Breast epithelium (tissue), 4 donors: ENCODE measurements around the gene TOX2. TPM values are rescaled to one million over a fixed set of nuclear protein-coding genes. Genes with fewer than 3 reads are reported as not detected.

ENCODE experiments used
- DNase-seq, 2 donors: peaks; one replicate each; pipeline ENCODE4 v3.0.0-alpha.2; 2019; ENCODE audit warnings: low spot score in 2 of 2
- H3K27ac ChIP-seq, 2 donors: fragments of 200-600 bp; sonication (generic) in 1 of 2; one replicate each; pipeline ENCODE4 v1.5.1; 2016 to 2019; ENCODE audit warnings: mild to moderate bottlenecking in 1 of 2
- H3K27me3 ChIP-seq, 2 donors: fragments of 200-600 bp; sonication (generic) in 1 of 2; one replicate each; pipeline versions ENCODE4 v1.5.1 to v1.6.0; 2017 to 2019; ENCODE audit warnings: control low read depth in 1 of 2, mild to moderate bottlenecking in 1 of 2
- H3K36me3 ChIP-seq: fragments of 200-600 bp; one replicate; pipeline ENCODE4 v1.5.1; 2019
- H3K4me1 ChIP-seq, 2 donors: fragments of 200-600 bp; sonication (generic); one replicate each; pipeline ENCODE4 v1.5.1; 2016 to 2019; ENCODE audit warnings: control low read depth in 1 of 2
- H3K4me3 ChIP-seq, 3 donors: fragments of 200-600 bp; sonication (generic); 1 replicate in 2 of 3; 2 replicates in 1 of 3; pipeline ENCODE4 v1.5.1; 2016 to 2019; ENCODE audit warnings: mild to moderate bottlenecking in 3 of 3, moderate library complexity in 2 of 3
- H3K9me3 ChIP-seq, 2 donors: fragments of 200-600 bp; sonication (generic) in 1 of 2; one replicate each; pipeline ENCODE4 v1.5.1; 2016 to 2019; ENCODE audit warnings: control low read depth in 1 of 2
- CTCF ChIP-seq, 3 donors: fragments of 450-650 bp; IDR thresholded peaks; one replicate each; pipeline ENCODE4 v1.5.1; 2016 to 2017; ENCODE audit warnings: antibody characterized with exemption in 3 of 3, mild to moderate bottlenecking in 3 of 3, moderate library complexity in 3 of 3
- POLR2A ChIP-seq: fragments of 450-650 bp; IDR thresholded peaks from one replicate; pipeline ENCODE4 v1.6.1; 2016; ENCODE audit warnings: antibody characterized with exemption, mild to moderate bottlenecking, moderate library complexity
- POLR2AphosphoS5 ChIP-seq, 3 donors: sonication (generic); formaldehyde crosslinking; IDR thresholded peaks; one replicate each; pipeline ENCODE4 v1.6.1; 2017; ENCODE audit warnings: antibody characterized with exemption in 3 of 3
- intact Hi-C: fragments of 100-400 bp; cut with DNase I; formaldehyde crosslinking; loops from one replicate; pipeline ENCODE4 v1.15.1; 2023; ENCODE audit warnings: low total_unique reads
- total RNA-seq, 3 donors: library from RNA; depleted of rRNA; stranded (reverse); fragments of >200 nt; gene quantifications; one replicate each; pipeline ENCODE4 v1.1.0, GENCODE V29; 2016

Gene TOX2
- total RNA-seq, 3 donors from 2014 or later = 0.44 to 7.4 (median 0.66) TPM

DNA sequence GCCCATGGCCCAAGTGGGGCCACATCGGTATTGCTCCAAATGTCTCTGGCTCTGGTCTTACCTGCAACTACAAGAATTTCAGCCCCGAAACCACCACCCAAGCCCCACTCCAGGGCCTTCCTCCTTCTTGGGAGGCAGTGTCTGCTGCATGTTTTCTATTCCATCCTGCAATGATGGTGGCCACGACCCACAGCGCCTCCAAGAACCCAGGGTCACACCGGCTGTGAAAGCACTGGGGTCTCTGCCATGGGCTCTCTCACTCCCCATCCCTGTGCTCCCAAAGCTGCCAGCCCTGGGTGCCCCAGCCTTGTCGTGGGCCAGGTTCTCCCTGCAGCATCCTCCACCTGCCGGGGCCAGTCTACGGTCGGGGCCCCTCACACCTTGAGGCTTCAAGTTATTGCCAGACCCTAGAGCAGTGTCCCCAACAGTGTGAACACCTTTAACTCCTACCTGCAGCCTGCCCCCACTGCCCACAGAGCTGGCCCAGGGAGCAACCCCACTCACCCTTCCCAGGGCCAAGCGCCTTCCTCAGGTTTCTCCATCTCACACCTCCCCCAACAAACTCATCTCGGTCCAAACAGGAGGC, 157.0 kb downstream of the TOX2 start:
- H3K4me3 ChIP-seq = no peak overlapping the region
- peaks cover 0 to 20% of the 10 kb centered on the region in 2 donors for H3K27me3 ChIP-seq
- no peak overlapping the region for H3K27ac ChIP-seq
- H3K4me1 ChIP-seq = no peaks in the 10 kb centered on the region
- DNase-seq = no peak
- no peaks in the 10 kb centered on the region for H3K9me3 ChIP-seq
- no peaks in the 10 kb centered on the region for H3K36me3 ChIP-seq
- intact Hi-C loops = no loop called here
- TF ChIP-seq CTCF (IDR thresholded peaks at IDR 0.05) = no peak
- no peak for TF ChIP-seq POLR2AphosphoS5 (IDR thresholded peaks at IDR 0.05)
- no peak for TF ChIP-seq POLR2A

DNA sequence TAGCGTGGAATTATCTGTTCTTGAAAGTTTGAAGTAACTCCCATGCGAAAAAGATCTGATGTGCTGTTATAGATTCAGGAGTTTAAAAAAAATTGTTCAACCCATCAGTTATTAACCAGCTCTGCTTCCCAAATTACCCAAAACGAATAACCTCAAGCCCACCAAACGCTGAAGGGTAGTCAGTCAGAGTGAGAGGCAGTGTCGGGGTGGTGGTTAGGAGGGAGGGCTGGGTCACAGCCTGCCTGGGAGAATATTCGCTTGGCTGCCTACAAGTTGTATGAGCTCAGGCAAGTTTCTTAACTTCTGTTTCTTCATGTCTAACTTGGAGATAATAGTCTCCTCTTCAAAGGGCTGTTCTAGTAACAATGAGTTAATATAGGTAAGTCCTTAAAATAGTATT, 157.7 kb downstream of the TOX2 start:
- Histone ChIP-seq H3K27me3 (peaks cover 0 to 18% of the 10 kb centered on the region in 2 donors), H3K27ac (no peak overlapping the region), H3K36me3 (no peaks in the 10 kb centered on the region), H3K4me1 (no peaks in the 10 kb centered on the region), H3K4me3 (no peak overlapping the region), H3K9me3 (no peaks in the 10 kb centered on the region)
- DNase-seq = no peak
- intact Hi-C loops = no loop called here
- TF ChIP-seq POLR2A = no peak
- no peak for TF ChIP-seq CTCF (IDR thresholded peaks at IDR 0.05)
- no peak for TF ChIP-seq POLR2AphosphoS5 (IDR thresholded peaks at IDR 0.05)

DNA sequence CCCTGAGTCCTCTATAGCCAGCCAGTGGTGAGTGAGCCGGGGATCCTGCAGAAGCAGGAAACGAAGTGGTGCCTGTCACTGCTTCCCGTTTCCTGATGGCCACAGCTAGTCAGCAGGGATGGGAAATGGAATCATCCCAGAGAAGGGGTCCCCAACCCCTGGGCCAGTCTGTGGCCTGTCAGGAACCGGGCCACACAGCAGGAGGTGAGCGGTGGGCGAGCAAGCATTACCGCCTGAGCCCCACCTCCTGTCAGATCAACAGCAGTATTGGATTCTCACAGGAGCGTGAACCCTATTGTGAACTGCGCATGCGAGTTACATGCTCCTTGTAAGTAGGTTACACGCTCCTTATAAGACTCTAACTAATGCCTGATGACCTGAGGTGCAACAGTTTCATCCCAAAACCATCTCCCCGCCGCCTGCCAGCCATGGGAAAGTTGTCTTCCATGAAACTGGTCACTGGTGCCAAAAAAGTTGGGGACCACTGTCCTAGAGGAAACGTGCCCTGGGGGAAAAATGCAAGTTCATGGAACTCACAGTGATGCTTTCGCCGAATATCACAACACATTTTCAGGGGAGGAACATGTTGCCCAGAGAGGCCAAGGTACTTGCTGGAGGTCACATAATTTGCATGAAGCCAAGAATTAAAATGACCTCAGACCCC, 158.5 kb downstream of the TOX2 start:
- no peak overlapping the region for H3K27ac ChIP-seq
- peak in 1 of 2 donors; percentile 11 for DNase-seq

DNA sequence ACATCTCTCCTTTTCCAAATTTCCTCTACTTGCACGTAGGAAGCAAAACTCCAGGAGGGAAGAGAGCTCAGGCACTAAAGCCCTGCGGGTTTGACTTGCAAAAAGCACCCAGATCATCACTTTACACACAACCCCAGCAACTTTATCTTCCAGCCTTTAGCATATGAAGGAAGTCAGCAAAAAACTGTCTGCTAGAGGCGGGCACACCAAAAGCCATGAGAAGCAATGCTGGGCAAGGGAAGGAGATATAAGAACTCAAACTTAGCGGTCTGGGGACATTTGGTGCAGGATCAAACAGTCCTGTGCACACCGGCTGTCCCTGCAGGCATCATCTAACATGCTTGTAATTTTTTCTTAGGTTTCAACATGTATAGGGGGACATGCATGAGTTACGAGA, 159.0 kb downstream of the TOX2 start:
- DNase-seq = no peak
- no peaks in the 10 kb centered on the region for H3K36me3 ChIP-seq
- no peaks in the 10 kb centered on the region for H3K9me3 ChIP-seq
- TF ChIP-seq POLR2AphosphoS5 (IDR thresholded peaks at IDR 0.05) (no peak), POLR2A (no peak), CTCF (IDR thresholded peaks at IDR 0.05) (no peak)
- intact Hi-C loops = no loop called here
- H3K27me3 ChIP-seq = peaks cover 0 to 18% of the 10 kb centered on the region in 2 donors
- no peaks in the 10 kb centered on the region for H3K4me1 ChIP-seq
- no peak overlapping the region for H3K27ac ChIP-seq
- H3K4me3 ChIP-seq = no peak overlapping the region

More for the DNA sequence above, 158.5 kb downstream of the TOX2 start:
- Histone ChIP-seq H3K36me3 (no peaks in the 10 kb centered on the region), H3K4me3 (no peak overlapping the region), H3K9me3 (no peaks in the 10 kb centered on the region), H3K4me1 (no peaks in the 10 kb centered on the region), H3K27me3 (peaks cover 0 to 18% of the 10 kb centered on the region in 2 donors)
- TF ChIP-seq CTCF (IDR thresholded peaks at IDR 0.05) (no peak), POLR2AphosphoS5 (IDR thresholded peaks at IDR 0.05) (no peak)
- intact Hi-C loops = no loop called here
